ENCODE data around the gene CTIF. TPM values are rescaled to one million over a fixed set of nuclear protein-coding genes. Genes with fewer than 3 reads are reported as not detected.

The CTIF gene
- polyA plus RNA-seq, 1 of the 3 experiments (the other 2 are of a cell fraction) = 47.2 TPM

DNA sequence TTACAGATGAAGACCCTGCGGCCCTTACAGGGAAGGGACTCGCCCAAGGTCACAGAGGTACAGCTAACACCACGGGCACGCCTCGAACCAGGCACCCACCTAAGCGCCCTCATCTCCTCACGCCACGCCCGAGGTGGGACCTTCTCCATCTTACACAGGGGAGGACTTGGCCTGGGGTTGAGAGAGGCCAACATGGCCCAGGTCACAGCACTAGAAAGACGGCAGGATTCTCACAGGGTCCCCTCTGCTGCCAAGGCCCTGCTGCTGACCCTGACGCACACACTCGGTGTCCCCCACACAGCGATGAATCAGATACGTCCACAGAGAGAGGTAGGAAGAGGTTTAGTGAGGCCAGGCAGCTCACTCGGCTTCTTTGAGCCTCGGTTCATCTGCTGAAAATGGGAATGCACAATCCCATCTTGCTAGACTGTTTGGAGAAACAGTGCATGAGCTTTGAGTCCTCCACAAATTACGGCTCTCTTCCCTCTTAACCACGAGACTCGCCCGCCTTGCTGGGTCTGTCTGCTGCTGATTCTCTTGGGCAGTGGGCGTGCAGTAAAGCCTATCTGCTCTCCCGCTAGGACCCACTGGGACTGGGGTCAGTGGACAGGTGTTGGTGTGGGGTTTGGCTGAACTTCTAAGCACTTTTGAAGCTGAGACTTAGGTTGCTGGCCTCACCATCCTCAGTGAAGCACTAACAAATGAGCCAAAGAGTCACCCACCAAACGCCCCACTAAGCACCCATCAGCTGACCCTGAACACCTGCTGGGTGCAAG lies 332.7 kb downstream of the CTIF start (continued):
- TF ChIP-seq, protein P1, sequence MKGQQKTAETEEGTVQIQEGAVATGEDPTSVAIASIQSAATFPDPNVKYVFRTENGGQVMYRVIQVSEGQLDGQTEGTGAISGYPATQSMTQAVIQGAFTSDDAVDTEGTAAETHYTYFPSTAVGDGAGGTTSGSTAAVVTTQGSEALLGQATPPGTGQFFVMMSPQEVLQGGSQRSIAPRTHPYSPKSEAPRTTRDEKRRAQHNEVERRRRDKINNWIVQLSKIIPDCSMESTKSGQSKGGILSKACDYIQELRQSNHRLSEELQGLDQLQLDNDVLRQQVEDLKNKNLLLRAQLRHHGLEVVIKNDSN (IDR thresholded peaks at IDR 0.05; ENCODE audit: borderline replicate concordance, low read depth) = no peak
- TF ChIP-seq, protein P2, sequence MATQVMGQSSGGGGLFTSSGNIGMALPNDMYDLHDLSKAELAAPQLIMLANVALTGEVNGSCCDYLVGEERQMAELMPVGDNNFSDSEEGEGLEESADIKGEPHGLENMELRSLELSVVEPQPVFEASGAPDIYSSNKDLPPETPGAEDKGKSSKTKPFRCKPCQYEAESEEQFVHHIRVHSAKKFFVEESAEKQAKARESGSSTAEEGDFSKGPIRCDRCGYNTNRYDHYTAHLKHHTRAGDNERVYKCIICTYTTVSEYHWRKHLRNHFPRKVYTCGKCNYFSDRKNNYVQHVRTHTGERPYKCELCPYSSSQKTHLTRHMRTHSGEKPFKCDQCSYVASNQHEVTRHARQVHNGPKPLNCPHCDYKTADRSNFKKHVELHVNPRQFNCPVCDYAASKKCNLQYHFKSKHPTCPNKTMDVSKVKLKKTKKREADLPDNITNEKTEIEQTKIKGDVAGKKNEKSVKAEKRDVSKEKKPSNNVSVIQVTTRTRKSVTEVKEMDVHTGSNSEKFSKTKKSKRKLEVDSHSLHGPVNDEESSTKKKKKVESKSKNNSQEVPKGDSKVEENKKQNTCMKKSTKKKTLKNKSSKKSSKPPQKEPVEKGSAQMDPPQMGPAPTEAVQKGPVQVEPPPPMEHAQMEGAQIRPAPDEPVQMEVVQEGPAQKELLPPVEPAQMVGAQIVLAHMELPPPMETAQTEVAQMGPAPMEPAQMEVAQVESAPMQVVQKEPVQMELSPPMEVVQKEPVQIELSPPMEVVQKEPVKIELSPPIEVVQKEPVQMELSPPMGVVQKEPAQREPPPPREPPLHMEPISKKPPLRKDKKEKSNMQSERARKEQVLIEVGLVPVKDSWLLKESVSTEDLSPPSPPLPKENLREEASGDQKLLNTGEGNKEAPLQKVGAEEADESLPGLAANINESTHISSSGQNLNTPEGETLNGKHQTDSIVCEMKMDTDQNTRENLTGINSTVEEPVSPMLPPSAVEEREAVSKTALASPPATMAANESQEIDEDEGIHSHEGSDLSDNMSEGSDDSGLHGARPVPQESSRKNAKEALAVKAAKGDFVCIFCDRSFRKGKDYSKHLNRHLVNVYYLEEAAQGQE (IDR thresholded peaks at IDR 0.05; ENCODE audit: low read depth, low read length) = no peak
- TF ChIP-seq MXI1 (IDR thresholded peaks at IDR 0.05; ENCODE audit: low read depth, low read length) = no peak

DNA sequence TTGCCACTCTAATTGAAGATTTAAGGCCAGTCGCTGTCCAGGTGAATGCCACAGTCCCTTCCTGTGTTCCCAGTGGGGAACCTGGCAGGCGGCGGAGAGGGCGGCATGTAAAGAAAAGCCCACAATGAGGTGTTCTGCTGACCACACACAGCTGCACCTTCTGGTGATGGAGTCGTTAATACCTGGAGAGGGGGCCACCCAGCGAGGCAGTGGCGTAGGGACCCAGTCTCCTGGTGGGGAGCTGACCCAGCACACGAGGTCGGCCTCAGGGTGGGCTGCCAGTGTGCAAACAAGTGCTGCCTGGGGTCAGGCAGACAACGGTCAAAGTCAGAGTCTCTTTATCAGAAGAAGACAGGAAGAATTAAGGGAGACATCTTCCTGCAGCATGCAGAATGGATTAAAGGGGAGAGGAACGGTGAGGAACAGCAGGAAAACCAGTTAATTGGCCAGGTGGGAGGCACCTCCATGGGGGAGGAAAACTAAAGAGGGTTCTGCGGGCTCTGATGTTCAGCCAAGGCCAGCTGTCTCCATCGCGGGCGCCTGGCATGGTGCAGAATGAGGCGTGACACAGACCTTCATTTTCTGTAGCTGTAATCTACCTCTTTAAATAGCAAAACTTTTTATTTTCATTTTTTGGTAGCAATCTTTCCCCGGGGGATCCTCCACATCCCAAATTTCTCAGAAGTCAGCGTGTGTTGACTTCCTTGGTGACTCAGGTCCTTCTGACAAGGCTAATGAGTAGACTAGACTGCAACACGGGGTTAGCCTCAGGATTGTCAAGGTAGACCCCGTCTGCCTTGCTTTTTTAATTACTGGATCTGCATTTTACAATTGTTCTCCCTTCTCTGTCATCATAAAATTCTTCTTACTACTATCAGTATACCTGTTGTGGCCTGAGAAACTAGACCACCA lies 333.7 kb downstream of the CTIF start:
- peaks cover 4 to 13% of the 10 kb centered on the region in 2 experiments; a peak in 3 of 4 replicates for H3K4me1 ChIP-seq (ENCODE audit: control insufficient read depth in 1 of 2, insufficient read depth in 2 of 2, low read depth in 1 of 2, low read length in 1 of 2)
- peak overlapping the region; percentile 48; the same call in 1 of the 2 replicates for H2AFZ ChIP-seq (ENCODE audit: low read depth)
- POLR2A ChIA-PET = no interaction called here
- no peak for DNase-seq
- H3K27me3 ChIP-seq (ENCODE audit: insufficient read depth) = no peaks in the 10 kb centered on the region
- H3K27ac ChIP-seq (ENCODE audit: low read depth in 2 of 2, low read length in 1 of 2) = peak overlapping the region in 1 of 2 experiments; percentile 90; a peak in 3 of 4 replicates
- no peaks in the 10 kb centered on the region for H3K9me2 ChIP-seq
- H3K79me2 ChIP-seq (ENCODE audit: insufficient read depth) = no peaks in the 10 kb centered on the region
- H3K9me3 ChIP-seq = no peaks in the 10 kb centered on the region
- peak overlapping the region; percentile 70 for H3K4me2 ChIP-seq
- CTCF ChIA-PET = no interaction called here
- no peaks in the 10 kb centered on the region for H3K36me3 ChIP-seq (replicated peaks in 1 of 2; ENCODE audit: control insufficient read depth in 1 of 2, insufficient read depth in 2 of 2, low read length in 1 of 2)
- TF ChIP-seq FOXM1 (IDR thresholded peaks at IDR 0.05; ENCODE audit: low read depth) (no peak), POLR2AphosphoS5 (IDR thresholded peaks at IDR 0.05; ENCODE audit: low read depth, low read length) (no peak), NRF1 (IDR thresholded peaks at IDR 0.05; ENCODE audit: low read depth, low read length) (no peak), EP300 (IDR thresholded peaks at IDR 0.05; ENCODE audit: borderline replicate concordance in 1 of 2, low read depth in 1 of 2, low read length in 1 of 2) (no peak)
- TF ChIP-seq, protein P3, sequence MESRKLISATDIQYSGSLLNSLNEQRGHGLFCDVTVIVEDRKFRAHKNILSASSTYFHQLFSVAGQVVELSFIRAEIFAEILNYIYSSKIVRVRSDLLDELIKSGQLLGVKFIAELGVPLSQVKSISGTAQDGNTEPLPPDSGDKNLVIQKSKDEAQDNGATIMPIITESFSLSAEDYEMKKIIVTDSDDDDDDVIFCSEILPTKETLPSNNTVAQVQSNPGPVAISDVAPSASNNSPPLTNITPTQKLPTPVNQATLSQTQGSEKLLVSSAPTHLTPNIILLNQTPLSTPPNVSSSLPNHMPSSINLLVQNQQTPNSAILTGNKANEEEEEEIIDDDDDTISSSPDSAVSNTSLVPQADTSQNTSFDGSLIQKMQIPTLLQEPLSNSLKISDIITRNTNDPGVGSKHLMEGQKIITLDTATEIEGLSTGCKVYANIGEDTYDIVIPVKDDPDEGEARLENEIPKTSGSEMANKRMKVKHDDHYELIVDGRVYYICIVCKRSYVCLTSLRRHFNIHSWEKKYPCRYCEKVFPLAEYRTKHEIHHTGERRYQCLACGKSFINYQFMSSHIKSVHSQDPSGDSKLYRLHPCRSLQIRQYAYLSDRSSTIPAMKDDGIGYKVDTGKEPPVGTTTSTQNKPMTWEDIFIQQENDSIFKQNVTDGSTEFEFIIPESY (IDR thresholded peaks at IDR 0.05; ENCODE audit: borderline replicate concordance, low read depth) = no peak
- TF ChIP-seq, protein P1 (IDR thresholded peaks at IDR 0.05; ENCODE audit: borderline replicate concordance, low read depth) = no peak
- H3F3A ChIP-seq (replicated peaks; ENCODE audit: insufficient read depth) = peaks cover 10% of the 10 kb centered on the region
- 84% methylated on average over 19 of the region's 20 CpGs for WGBS (ENCODE audit: low lambda C conversion rate)
- no peak overlapping the region for H3K4me3 ChIP-seq (ENCODE audit: low read depth in 2 of 2, low read length in 1 of 2)
- H4K20me1 ChIP-seq (ENCODE audit: insufficient read depth) = no peaks in the 10 kb centered on the region
- peak overlapping the region; percentile 53; the same call in 1 of the 2 replicates for H3K9ac ChIP-seq

All from SK-N-SH (cell line).